Neuronal stem cell (in vitro differentiated cells): Measurements from ENCODE around the gene EPC2.

Experiments used
- DNase-seq: peaks from one replicate; pipeline ENCODE4 v3.0.0-alpha.2; 2013; ENCODE audit warnings: low spot score
- H2AFZ ChIP-seq: one replicate; pipeline ENCODE4 v1.6.1; 2013; ENCODE audit warnings: mild to moderate bottlenecking, low read length, inconsistent platforms
- H2AK5ac ChIP-seq: 2 replicates; pipeline ENCODE4 v1.6.1; 2013; ENCODE audit warnings: low read depth, mild to moderate bottlenecking, inconsistent platforms, low read length, moderate library complexity, mixed read lengths
- H2BK120ac ChIP-seq: 2 replicates; pipeline ENCODE4 v1.6.1; 2013; ENCODE audit warnings: low read depth, mild to moderate bottlenecking, inconsistent platforms, low read length, moderate library complexity, mixed read lengths
- H2BK12ac ChIP-seq: one replicate; pipeline ENCODE4 v1.6.1; 2013; ENCODE audit warnings: low read length, inconsistent platforms
- H2BK15ac ChIP-seq: 2 replicates; pipeline ENCODE4 v1.6.1; 2013; ENCODE audit warnings: mild to moderate bottlenecking, low read length, inconsistent platforms, mixed read lengths
- H2BK5ac ChIP-seq: one replicate; pipeline ENCODE4 v1.6.1; 2013; ENCODE audit warnings: inconsistent platforms, mild to moderate bottlenecking, low read length, moderate library complexity
- H3K14ac ChIP-seq: one replicate; pipeline ENCODE4 v1.6.1; 2013; ENCODE audit warnings: low read length, inconsistent platforms
- H3K18ac ChIP-seq: 2 replicates; pipeline ENCODE4 v1.6.1; 2013; ENCODE audit warnings: low read length, inconsistent platforms
- H3K23ac ChIP-seq: 2 replicates; pipeline ENCODE4 v1.6.1; 2013; ENCODE audit warnings: low read depth, mild to moderate bottlenecking, mixed read lengths, low read length, inconsistent platforms; ENCODE audit not compliant: poor library complexity
- H3K27ac ChIP-seq: replicated peaks from 3 replicates; pipeline ENCODE4 v1.5.1; 2013; ENCODE audit warnings: low read length, inconsistent platforms
- H3K27me3 ChIP-seq, 3 experiments: 2 replicates each; pipeline ENCODE4 v1.6.1; 2013; ENCODE audit warnings: low read length in 3 of 3, mild to moderate bottlenecking in 2 of 3, inconsistent platforms in 1 of 3, low read depth in 1 of 3, mixed read lengths in 1 of 3, moderate library complexity in 1 of 3; ENCODE audit not compliant: control insufficient read depth in 3 of 3, insufficient read depth in 3 of 3
- H3K36me3 ChIP-seq, 2 donors: replicated peaks in 1 of 2; 2 replicates each; pipeline ENCODE4 v1.6.1; 2013; ENCODE audit warnings: low read length in 2 of 2; ENCODE audit not compliant: control insufficient read depth in 2 of 2, insufficient read depth in 2 of 2
- H3K4ac ChIP-seq: 2 replicates; pipeline ENCODE4 v1.6.1; 2013; ENCODE audit warnings: inconsistent platforms, mild to moderate bottlenecking, low read length, moderate library complexity
- H3K4me1 ChIP-seq, 2 donors: 1 replicate in 1 of 2; 2 replicates in 1 of 2; pipeline ENCODE4 v1.6.1; 2013; ENCODE audit warnings: low read length in 2 of 2, low read depth in 1 of 2; ENCODE audit not compliant: control insufficient read depth in 2 of 2, insufficient read depth in 1 of 2
- H3K4me2 ChIP-seq: one replicate; pipeline ENCODE4 v1.6.1; 2013; ENCODE audit warnings: mild to moderate bottlenecking, low read length, inconsistent platforms; ENCODE audit not compliant: insufficient read depth, poor library complexity, severe bottlenecking
- H3K4me3 ChIP-seq, 2 donors: 2 replicates each; pipeline ENCODE4 v1.5.1; 2013; ENCODE audit warnings: low read length in 2 of 2, mild to moderate bottlenecking in 2 of 2, inconsistent platforms in 1 of 2, moderate library complexity in 1 of 2
- H3K79me1 ChIP-seq: one replicate; pipeline ENCODE4 v1.6.1; 2013; ENCODE audit warnings: low read depth, mild to moderate bottlenecking, inconsistent platforms, low read length, moderate library complexity
- H3K9ac ChIP-seq: one replicate; pipeline ENCODE4 v1.6.1; 2013; ENCODE audit warnings: mild to moderate bottlenecking, low read depth, low read length, inconsistent platforms; ENCODE audit not compliant: poor library complexity
- H3K9me3 ChIP-seq, 2 donors: replicated peaks in 1 of 2; 2 replicates each; pipeline versions ENCODE3 to v1.6.1; 2013; ENCODE audit warnings: low read length in 2 of 2, mild to moderate bottlenecking in 2 of 2, inconsistent platforms in 1 of 2, low read depth in 1 of 2, mixed read lengths in 1 of 2, moderate library complexity in 1 of 2; ENCODE audit not compliant: control insufficient read depth in 2 of 2, insufficient read depth in 1 of 2
- H4K8ac ChIP-seq: one replicate; pipeline ENCODE4 v1.6.1; 2013; ENCODE audit warnings: low read depth, mild to moderate bottlenecking, inconsistent platforms, low read length, moderate library complexity
- H4K91ac ChIP-seq: one replicate; pipeline ENCODE4 v1.6.1; 2013; ENCODE audit warnings: low read length, low read depth, mild to moderate bottlenecking, inconsistent platforms; ENCODE audit not compliant: poor library complexity
- WGBS, 2 donors: extraction: QIAGEN DNeasy Blood & Tissue Kit; methylation state at CpG; one replicate each; pipeline ENCODE4 v1.1.7; 2013; ENCODE audit warnings: missing lambda C conversion rate in 2 of 2, mixed read lengths in 1 of 2; ENCODE audit not compliant: insufficient read length in 2 of 2, insufficient replicate concordance in 1 of 2; ENCODE audit errors: extremely low coverage in 2 of 2; 5-methylcytosine and 5-hydroxymethylcytosine counted together

EPC2 gene

GRCh38 chr2:148640767-148641166 is 3.8 kb upstream of the EPC2 start:
- Histone ChIP-seq H4K91ac (no peak overlapping the region), H2AFZ (no peak overlapping the region), H3K18ac (no peak overlapping the region), H3K27ac (no peak overlapping the region), H3K27me3 (peaks cover 0 to 12% (median 0%) of the 10 kb centered on the region in 3 experiments), H3K4ac (no peak overlapping the region), H3K79me1 (no peaks in the 10 kb centered on the region), H3K14ac (no peak overlapping the region), H3K4me1 (peaks cover 2 to 8% of the 10 kb centered on the region in 2 donors), H2BK15ac (no peak overlapping the region), H2BK5ac (no peak overlapping the region), H2BK12ac (no peak overlapping the region), H2AK5ac (no peak overlapping the region), H3K4me2 (no peak overlapping the region), H3K9ac (no peak overlapping the region), H3K9me3 (no peaks in the 10 kb centered on the region), H3K4me3 (no peak overlapping the region), H3K23ac (no peak overlapping the region), H4K8ac (no peak overlapping the region), H2BK120ac (no peak overlapping the region), H3K36me3 (no peaks in the 10 kb centered on the region)
- DNase-seq: no peak
- WGBS, 2 donors: no CpG with 5 or more reads among the region's 5 CpGs

DNA sequence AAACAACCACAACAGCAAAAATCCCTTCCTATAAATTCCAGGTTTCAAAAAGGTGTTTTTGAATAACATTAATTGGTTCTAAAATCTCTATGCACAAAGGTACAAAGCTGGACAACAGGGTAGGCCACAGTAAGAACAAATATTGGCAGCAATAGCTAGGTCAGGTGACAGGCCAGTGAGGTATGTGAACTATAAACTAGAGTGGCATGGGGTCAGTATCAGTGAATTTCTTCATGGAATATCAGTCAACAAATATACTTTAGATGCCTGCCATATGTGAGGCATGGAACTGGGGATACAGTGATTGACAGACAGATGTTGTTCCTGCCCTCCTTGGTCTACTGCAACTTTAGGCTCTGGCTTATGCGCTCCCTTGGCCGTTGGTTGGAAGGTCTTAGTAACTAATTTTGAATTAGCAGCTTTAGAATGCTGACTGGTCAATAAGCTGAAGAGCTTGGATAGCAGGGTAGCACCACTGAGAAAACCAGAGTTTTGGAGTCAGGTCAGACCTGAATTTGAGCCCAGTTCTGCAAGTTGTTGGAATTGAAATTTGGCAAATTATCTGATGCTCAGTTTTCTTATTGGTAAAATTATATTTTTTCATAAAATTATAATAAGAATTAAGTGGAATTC is 2.3 kb upstream of the EPC2 start:
- Histone ChIP-seq H3K4me2 (no peak overlapping the region), H2AK5ac (no peak overlapping the region), H3K4me3 (no peak overlapping the region), H3K4ac (no peak overlapping the region), H2BK15ac (no peak overlapping the region), H3K9me3 (no peaks in the 10 kb centered on the region), H4K91ac (no peak overlapping the region), H3K27me3 (peaks cover 0 to 12% (median 0%) of the 10 kb centered on the region in 3 experiments), H3K79me1 (no peaks in the 10 kb centered on the region), H3K4me1 (peaks cover 2 to 10% of the 10 kb centered on the region in 2 donors), H3K23ac (no peak overlapping the region), H2BK120ac (no peak overlapping the region), H2BK5ac (no peak overlapping the region), H3K36me3 (no peaks in the 10 kb centered on the region), H2BK12ac (no peak overlapping the region), H3K18ac (no peak overlapping the region), H3K14ac (no peak overlapping the region), H3K9ac (no peak overlapping the region), H3K27ac (no peak overlapping the region), H2AFZ (no peak overlapping the region), H4K8ac (no peak overlapping the region)
- WGBS, 2 donors: no CpG with 5 or more reads among the region's 2 CpGs
- DNase-seq: no peak

DNA sequence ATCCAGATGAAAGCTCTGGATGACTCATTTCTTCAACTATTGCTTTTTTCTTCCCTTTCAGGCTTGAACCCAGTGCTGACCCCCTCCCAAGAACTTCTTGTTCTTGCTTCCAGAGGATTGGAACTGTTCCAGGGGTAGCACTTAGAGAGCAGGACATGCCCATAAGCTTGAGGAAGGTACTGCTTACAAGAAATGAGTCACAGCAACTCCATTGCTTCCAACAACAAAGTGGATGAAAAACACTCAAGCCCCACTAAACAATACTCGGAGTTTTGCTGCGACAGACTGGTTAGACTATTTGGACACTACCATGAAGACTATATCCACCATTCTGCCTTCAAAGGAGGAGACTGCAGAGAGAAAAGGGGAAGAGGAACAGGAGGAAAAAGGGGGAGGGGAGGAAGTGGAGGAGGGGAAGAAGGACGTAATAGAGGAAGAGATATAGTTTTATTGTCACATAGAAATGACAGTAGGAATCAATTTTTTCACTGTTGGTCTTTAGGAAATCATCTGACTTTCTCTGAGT is 1.6 kb upstream of the EPC2 start:
- WGBS, 2 donors: 100% methylated on average over 1 of the region's 3 CpGs; no CpG with 5 or more reads in 1 of the 2 donors
- Histone ChIP-seq H3K4me3 (no peak overlapping the region), H2AFZ (no peak overlapping the region), H2AK5ac (no peak overlapping the region), H3K14ac (no peak overlapping the region), H3K9me3 (no peaks in the 10 kb centered on the region), H2BK5ac (no peak overlapping the region), H4K91ac (no peak overlapping the region), H2BK12ac (no peak overlapping the region), H3K23ac (no peak overlapping the region), H3K27me3 (peaks cover 0 to 12% (median 0%) of the 10 kb centered on the region in 3 experiments), H4K8ac (no peak overlapping the region), H3K36me3 (no peaks in the 10 kb centered on the region), H3K18ac (no peak overlapping the region), H3K79me1 (no peaks in the 10 kb centered on the region), H3K9ac (no peak overlapping the region), H3K27ac (no peak overlapping the region), H2BK120ac (no peak overlapping the region), H3K4me1 (peaks cover 2 to 10% of the 10 kb centered on the region in 2 donors), H3K4me2 (no peak overlapping the region), H2BK15ac (no peak overlapping the region), H3K4ac (no peak overlapping the region)
- no peak for DNase-seq

DNA sequence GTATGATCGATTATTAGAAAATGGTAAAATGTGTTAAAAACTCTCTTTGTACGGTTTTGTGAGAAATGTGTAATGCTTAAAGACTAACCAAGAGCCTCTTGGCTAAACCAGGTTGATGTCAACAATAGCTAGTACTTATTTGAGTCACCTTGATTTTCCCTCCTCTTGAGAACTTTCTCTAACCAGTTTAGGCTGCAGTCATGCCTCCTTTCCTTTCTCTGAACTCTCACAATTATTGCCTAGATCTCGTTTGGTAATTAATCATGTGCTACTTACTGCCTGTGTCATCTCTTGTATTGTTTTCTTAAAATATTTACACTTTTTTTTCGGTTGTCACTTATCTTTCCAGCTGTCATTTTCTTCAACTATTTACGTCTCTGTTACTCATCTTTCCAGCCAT is 1.1 kb upstream of the EPC2 start:
- Histone ChIP-seq H3K27ac (no peak overlapping the region), H2AFZ (peak overlapping the region; percentile 98), H3K27me3 (peaks cover 0 to 12% (median 0%) of the 10 kb centered on the region in 3 experiments), H3K36me3 (no peaks in the 10 kb centered on the region), H4K8ac (no peak overlapping the region), H3K14ac (no peak overlapping the region), H3K23ac (no peak overlapping the region), H2BK5ac (no peak overlapping the region), H3K4me3 (peak overlapping the region in 1 of 2 donors; percentile 68), H2BK12ac (no peak overlapping the region), H3K4me1 (peaks cover 0 to 10% of the 10 kb centered on the region in 2 donors), H3K9me3 (no peaks in the 10 kb centered on the region), H3K4me2 (peak overlapping the region; percentile 74), H2AK5ac (no peak overlapping the region), H3K18ac (no peak overlapping the region), H3K79me1 (no peaks in the 10 kb centered on the region), H2BK120ac (no peak overlapping the region), H3K9ac (no peak overlapping the region), H4K91ac (no peak overlapping the region), H2BK15ac (no peak overlapping the region), H3K4ac (no peak overlapping the region)
- WGBS, 2 donors: 100% methylated on average over 2 of the region's 5 CpGs; no CpG with 5 or more reads in 1 of the 2 donors
- DNase-seq: no peak
